ENCODE results near the gene BICRA. TPM values are rescaled to one million over a fixed set of nuclear protein-coding genes. Genes with fewer than 3 reads are reported as not detected.

The BICRA gene
- total and polyA plus RNA-seq, 2 experiments from 2014 or later = 3.0 to 13.5 TPM

DNA sequence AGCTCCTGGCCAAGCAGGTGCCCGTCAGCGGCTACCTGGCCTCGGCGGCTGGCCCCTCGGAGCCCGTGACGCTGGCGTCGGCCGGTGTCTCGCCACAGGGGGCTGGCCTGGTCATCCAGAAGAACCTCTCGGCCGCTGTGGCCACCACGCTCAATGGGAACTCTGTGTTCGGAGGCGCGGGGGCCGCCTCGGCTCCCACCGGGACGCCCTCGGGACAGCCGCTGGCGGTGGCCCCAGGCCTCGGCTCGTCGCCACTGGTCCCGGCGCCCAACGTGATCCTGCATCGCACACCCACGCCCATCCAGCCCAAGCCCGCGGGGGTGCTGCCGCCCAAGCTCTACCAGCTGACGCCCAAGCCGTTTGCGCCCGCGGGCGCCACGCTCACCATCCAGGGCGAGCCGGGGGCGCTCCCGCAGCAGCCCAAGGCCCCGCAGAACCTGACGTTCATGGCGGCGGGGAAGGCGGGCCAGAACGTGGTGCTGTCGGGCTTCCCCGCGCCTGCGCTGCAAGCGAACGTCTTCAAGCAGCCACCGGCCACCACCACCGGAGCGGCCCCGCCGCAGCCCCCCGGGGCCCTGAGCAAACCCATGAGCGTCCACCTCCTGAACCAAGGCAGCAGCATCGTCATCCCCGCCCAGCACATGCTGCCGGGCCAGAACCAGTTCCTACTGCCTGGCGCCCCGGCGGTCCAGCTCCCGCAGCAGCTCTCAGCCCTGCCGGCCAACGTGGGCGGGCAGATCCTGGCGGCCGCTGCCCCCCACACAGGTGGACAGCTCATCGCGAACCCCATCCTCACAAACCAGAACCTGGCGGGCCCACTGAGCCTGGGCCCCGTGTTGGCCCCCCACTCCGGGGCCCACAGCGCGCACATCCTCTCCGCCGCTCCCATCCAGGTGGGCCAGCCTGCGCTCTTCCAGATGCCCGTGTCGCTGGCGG lies 71.3 kb downstream of the BICRA start:
- TF ChIP-seq, protein P1, sequence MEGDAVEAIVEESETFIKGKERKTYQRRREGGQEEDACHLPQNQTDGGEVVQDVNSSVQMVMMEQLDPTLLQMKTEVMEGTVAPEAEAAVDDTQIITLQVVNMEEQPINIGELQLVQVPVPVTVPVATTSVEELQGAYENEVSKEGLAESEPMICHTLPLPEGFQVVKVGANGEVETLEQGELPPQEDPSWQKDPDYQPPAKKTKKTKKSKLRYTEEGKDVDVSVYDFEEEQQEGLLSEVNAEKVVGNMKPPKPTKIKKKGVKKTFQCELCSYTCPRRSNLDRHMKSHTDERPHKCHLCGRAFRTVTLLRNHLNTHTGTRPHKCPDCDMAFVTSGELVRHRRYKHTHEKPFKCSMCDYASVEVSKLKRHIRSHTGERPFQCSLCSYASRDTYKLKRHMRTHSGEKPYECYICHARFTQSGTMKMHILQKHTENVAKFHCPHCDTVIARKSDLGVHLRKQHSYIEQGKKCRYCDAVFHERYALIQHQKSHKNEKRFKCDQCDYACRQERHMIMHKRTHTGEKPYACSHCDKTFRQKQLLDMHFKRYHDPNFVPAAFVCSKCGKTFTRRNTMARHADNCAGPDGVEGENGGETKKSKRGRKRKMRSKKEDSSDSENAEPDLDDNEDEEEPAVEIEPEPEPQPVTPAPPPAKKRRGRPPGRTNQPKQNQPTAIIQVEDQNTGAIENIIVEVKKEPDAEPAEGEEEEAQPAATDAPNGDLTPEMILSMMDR (IDR thresholded peaks at IDR 0.05; ENCODE audit: low read depth, low read length) = no peak
- peaks cover 6% of the 10 kb centered on the region for H3K36me3 ChIP-seq
- H3K27me3 ChIP-seq = no peaks in the 10 kb centered on the region
- DNase-seq (ENCODE audit: low read depth in 1 of 2, low spot score in 1 of 2) = no peak
- H3K4me3 ChIP-seq = no peak overlapping the region
- no peak overlapping the region for H3K27ac ChIP-seq
- H3K4me1 ChIP-seq (ENCODE audit: low read depth) = no peaks in the 10 kb centered on the region
- H3K9me3 ChIP-seq (ENCODE audit: low read depth) = no peaks in the 10 kb centered on the region

DNA sequence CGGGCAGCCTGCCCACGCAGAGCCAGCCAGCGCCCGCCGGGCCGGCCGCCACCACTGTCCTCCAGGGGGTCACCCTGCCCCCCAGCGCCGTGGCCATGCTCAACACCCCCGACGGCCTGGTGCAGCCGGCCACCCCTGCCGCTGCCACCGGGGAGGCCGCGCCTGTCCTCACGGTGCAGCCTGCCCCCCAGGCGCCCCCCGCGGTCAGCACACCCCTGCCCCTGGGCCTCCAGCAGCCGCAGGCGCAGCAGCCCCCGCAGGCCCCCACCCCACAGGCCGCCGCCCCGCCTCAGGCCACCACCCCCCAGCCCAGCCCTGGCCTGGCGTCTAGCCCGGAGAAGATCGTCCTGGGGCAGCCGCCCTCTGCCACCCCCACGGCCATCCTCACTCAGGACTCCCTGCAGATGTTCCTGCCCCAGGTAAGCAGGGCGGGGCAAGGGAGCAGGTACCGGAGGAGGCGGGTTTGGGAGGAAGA lies 72.0 kb downstream of the BICRA start:
- peaks cover 6% of the 10 kb centered on the region for H3K36me3 ChIP-seq
- no peak overlapping the region for H3K4me3 ChIP-seq
- no peaks in the 10 kb centered on the region for H3K9me3 ChIP-seq (ENCODE audit: low read depth)
- no peak for DNase-seq (ENCODE audit: low read depth in 1 of 2, low spot score in 1 of 2)
- TF ChIP-seq, protein P1 (IDR thresholded peaks at IDR 0.05; ENCODE audit: low read depth, low read length) = no peak
- no peak overlapping the region for H3K27ac ChIP-seq
- H3K4me1 ChIP-seq (ENCODE audit: low read depth) = no peaks in the 10 kb centered on the region
- no peaks in the 10 kb centered on the region for H3K27me3 ChIP-seq

DNA sequence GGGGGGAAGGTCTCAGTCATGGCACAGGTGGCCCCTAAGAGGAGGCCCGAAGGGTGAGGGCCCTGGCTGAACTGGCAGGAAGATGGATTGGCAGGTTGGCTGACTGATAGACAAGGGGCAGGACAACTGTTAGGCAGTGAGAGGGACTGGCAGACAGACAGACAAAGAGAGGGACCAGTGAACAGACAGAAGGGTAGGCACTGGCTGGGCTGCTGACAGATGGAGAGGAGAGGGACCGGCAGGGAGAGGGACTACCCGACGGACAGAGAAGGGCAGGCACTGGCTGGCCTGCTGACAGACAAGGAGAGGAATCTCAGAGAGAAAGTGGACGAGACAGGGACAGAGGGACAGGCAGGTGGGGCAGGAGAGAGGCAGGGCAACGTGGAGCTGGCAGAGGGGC lies 72.5 kb downstream of the BICRA start:
- no peaks in the 10 kb centered on the region for H3K27me3 ChIP-seq
- no peaks in the 10 kb centered on the region for H3K4me1 ChIP-seq (ENCODE audit: low read depth)
- no peak for DNase-seq (ENCODE audit: low read depth in 1 of 2, low spot score in 1 of 2)
- no peak overlapping the region for H3K27ac ChIP-seq
- H3K9me3 ChIP-seq (ENCODE audit: low read depth) = no peaks in the 10 kb centered on the region
- H3K4me3 ChIP-seq = no peak overlapping the region
- TF ChIP-seq, protein P1 (IDR thresholded peaks at IDR 0.05; ENCODE audit: low read depth, low read length) = no peak
- H3K36me3 ChIP-seq = peaks cover 6% of the 10 kb centered on the region

DNA sequence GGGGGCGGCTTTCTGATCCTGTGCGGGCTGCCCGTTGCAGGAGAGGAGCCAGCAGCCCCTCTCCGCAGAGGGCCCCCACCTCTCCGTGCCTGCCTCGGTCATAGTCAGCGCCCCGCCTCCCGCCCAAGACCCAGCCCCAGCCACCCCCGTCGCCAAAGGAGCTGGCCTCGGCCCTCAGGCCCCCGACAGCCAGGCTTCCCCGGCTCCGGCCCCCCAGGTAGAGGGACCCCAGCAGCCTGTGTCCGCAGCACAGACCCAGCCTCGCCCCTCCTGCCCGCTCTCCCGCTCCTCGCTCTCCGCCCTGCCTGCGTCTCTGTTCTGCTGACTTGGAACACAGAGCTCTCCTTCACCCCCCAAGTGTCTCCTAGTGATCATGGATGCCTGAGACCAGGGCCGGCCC lies 73.0 kb downstream of the BICRA start:
- peaks cover 4% of the 10 kb centered on the region for H3K36me3 ChIP-seq
- DNase-seq (ENCODE audit: low read depth in 1 of 2, low spot score in 1 of 2) = no peak
- no peak overlapping the region for H3K4me3 ChIP-seq
- no peaks in the 10 kb centered on the region for H3K4me1 ChIP-seq (ENCODE audit: low read depth)
- no peaks in the 10 kb centered on the region for H3K27me3 ChIP-seq
- no peaks in the 10 kb centered on the region for H3K9me3 ChIP-seq (ENCODE audit: low read depth)
- TF ChIP-seq, protein P1 (IDR thresholded peaks at IDR 0.05; ENCODE audit: low read depth, low read length) = no peak
- no peak overlapping the region for H3K27ac ChIP-seq

DNA sequence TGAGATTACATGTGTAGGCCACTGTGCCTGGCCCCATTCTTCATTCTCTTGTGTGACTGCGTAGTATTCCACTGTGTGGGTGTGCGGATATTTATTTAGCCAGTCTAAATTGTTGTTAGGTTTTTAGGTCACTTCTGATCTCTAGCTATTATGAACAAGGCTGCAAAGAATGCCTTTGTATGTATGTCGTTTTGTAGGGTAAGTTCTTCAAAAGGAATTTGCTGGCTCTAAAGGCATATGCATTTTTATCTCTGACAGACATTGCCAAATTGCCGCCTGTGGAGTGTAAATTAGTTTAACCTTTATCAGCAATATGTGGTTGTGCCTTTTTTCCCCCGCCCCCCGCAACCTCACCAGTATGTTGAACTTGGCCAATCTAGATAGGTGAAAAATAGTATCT lies 74.0 kb downstream of the BICRA start:
- no peaks in the 10 kb centered on the region for H3K9me3 ChIP-seq (ENCODE audit: low read depth)
- H3K4me3 ChIP-seq = no peak overlapping the region
- peaks cover 2% of the 10 kb centered on the region for H3K36me3 ChIP-seq
- H3K27me3 ChIP-seq = no peaks in the 10 kb centered on the region
- peak in 1 of 2 donors; percentile 87 for DNase-seq (ENCODE audit: low read depth in 1 of 2, low spot score in 1 of 2)
- TF ChIP-seq, protein P1 (IDR thresholded peaks at IDR 0.05; ENCODE audit: low read depth, low read length) = no peak
- no peak overlapping the region for H3K27ac ChIP-seq
- no peaks in the 10 kb centered on the region for H3K4me1 ChIP-seq (ENCODE audit: low read depth)

All from cardiac muscle cell (in vitro differentiated cells and primary cell).